SKM-1 treated with dmso at 0.1 percent for 144 hours (cell line): Measurements from ENCODE around the gene CCDC120.

Experiments
- DNase-seq: peaks from one replicate; lab custom pipeline; 2025; ENCODE audit not compliant: unreplicated experiment; lab: John Stamatoyannopoulos, UW

The CCDC120 gene

GRCh38 chrX:49100704-49101628, 42.2 kb downstream of the CCDC120 start:
- peak; percentile 74 for DNase-seq

DNA sequence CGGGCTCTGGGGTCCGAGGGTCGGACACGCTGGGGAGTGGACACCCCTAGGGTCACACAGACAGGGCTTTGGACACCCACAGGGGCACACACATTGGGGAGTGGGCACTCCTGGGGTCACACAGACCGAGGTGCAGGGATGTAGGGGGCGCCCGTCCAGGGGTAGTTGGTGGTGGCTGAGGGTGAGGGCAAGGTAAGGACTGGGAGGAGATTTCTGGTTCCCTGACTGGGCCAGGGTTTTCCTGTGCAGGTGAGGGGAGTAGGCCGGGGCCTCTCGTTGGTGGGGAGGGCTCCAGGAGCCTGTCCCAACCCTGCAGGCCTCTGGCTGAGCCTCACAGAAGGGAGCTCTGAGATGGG, 42.8 kb downstream of the CCDC120 start:
- DNase-seq, result no peak

DNA sequence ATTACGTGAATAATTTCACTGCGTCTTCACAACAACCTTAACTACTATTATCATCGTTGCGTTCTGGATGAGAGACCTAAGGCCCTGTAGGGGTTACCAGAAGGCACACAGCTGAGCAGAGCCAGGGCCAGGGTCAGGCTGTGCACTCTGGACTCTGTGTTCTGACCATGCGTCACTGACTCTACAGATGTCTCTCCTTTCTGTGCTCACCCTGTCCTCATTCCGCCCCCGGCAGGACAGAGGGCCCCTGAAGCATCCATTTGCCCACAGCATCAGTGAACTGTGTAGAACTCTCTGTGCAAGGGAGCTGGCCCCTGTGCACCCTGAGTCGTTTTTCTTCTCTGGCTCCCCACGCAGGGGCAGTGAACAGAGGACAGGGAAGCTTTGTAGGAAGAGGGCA, 43.4 kb downstream of the CCDC120 start:
- DNase-seq, result no peak

DNA sequence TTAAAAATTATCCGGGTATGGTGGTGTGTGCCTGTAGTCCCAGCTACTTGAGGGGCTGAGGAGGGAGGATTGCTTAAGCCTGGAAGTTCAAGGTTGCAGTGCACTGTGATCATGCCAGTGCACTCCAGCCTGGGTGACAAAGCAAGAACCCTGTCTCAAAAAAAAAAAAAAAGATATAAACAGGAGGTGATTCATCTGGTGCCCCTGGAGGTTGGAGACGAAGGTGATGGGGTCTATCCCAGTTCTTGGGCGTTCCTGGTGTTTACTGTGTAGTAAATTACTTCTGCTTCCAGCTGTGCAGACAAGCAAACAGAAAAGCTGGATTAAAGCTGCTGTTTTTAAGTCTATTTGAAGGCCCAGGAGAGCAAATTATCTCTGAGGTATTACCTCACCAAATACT, 44.8 kb downstream of the CCDC120 start:
- no peak for DNase-seq

GRCh38 chrX:49106296-49106695, 47.5 kb downstream of the CCDC120 start:
- no peak for DNase-seq

DNA sequence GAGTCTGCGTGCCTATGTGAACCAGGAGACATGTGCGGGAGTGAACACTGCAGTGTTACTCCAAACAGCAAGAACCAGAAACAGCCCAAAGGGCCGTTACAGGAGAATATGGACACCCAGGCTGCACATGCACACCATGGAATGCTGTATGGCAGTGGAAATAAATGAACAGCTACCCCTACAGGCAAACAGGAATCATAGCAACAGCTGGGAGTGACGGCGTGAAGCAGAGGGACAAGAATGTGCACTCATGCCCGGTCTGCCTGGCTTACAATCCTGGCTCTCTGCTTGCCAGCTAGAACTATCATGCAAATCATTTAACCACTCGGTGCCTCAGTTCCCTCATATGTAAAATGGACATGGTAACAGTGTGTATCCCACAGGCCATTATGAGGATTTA, 48.1 kb downstream of the CCDC120 start:
- no peak for DNase-seq

GRCh38 chrX:49108641-49109040, 49.8 kb downstream of the CCDC120 start:
- DNase-seq, result no peak

GRCh38 chrX:49110417-49110816, 51.6 kb downstream of the CCDC120 start:
- DNase-seq, result no peak

- DNase-seq, result no peak
Measured at GRCh38 chrX:49111791-49112190, 53.0 kb downstream of the CCDC120 start.

- no peak for DNase-seq
Measured at GRCh38 chrX:49116076-49116475, 57.3 kb downstream of the CCDC120 start.

DNA sequence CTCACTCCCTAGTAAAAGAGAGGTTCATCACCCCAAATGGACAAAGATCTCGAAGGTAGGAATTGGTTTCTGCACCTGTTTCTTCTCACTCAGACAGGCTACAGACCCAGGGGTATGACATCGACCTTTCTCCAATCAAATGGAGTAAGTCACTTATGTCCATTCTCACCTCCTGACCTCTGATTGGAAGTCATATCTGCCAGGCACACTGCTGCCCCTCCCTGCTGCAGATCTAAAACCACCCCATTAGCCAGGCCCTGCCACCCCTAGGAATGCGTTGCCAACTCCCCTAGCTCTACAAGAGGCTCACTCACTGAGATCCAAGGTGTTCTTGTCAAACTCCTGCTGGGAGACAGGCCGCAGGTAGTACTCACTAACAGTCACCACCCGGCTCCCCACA, 57.9 kb downstream of the CCDC120 start:
- DNase-seq, result no peak

DNA sequence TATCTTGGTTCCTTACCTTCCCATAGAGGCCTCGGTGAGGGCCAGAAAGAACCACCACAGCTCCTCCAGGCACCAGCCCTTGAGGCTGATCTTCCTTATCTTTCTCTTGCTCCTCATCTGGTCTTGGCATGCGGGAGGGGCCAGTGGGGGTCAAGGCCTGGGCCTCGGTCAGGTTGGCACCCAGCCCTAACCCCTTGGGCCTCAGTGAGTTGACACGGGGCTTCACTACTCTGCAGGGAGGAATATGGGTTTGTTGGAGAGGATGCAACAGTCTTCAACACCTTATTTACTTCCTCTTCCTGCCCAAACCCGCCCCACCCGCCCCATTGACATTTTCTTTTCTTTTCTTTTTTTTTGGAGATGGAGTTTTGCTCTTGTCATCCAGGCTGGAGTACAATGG, 58.8 kb downstream of the CCDC120 start:
- no peak for DNase-seq
